Measurements from ENCODE around the gene SARDH.

DNA sequence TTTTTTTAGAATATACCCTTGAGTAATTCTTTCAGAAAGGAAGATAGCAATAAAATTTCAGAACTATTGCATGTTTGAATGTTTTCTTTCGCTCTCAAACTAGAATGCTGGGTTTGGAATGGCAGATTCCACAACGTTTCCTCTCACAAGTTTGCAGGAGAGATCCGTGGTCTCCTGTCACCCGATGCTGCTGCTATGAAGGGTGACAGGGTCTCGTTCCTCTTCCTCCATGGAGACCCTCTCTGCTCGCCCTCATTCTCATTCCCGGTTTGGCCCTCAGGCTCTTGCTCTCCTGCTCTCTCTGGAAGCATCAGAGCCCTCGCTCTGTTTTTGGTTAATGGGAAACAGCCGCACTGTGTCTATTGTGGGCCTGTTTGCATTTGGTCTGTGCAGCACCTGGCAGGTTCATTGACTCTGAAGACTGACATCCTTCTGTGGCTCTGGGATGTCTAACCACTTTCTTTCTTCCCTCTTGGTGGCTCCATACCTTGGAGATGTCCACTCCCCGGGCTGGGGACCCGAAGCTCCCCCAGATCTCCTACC lies 116.4 kb downstream of the SARDH start:
- TF ChIP-seq, protein P1, sequence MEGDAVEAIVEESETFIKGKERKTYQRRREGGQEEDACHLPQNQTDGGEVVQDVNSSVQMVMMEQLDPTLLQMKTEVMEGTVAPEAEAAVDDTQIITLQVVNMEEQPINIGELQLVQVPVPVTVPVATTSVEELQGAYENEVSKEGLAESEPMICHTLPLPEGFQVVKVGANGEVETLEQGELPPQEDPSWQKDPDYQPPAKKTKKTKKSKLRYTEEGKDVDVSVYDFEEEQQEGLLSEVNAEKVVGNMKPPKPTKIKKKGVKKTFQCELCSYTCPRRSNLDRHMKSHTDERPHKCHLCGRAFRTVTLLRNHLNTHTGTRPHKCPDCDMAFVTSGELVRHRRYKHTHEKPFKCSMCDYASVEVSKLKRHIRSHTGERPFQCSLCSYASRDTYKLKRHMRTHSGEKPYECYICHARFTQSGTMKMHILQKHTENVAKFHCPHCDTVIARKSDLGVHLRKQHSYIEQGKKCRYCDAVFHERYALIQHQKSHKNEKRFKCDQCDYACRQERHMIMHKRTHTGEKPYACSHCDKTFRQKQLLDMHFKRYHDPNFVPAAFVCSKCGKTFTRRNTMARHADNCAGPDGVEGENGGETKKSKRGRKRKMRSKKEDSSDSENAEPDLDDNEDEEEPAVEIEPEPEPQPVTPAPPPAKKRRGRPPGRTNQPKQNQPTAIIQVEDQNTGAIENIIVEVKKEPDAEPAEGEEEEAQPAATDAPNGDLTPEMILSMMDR (IDR thresholded peaks at IDR 0.05): no peak
- no peak for TF ChIP-seq POLR2A (IDR thresholded peaks at IDR 0.05)

Measured in esophagus squamous epithelium (tissue), 4 donors.